ENCODE results near the gene GORASP1.

GORASP1 gene

DNA sequence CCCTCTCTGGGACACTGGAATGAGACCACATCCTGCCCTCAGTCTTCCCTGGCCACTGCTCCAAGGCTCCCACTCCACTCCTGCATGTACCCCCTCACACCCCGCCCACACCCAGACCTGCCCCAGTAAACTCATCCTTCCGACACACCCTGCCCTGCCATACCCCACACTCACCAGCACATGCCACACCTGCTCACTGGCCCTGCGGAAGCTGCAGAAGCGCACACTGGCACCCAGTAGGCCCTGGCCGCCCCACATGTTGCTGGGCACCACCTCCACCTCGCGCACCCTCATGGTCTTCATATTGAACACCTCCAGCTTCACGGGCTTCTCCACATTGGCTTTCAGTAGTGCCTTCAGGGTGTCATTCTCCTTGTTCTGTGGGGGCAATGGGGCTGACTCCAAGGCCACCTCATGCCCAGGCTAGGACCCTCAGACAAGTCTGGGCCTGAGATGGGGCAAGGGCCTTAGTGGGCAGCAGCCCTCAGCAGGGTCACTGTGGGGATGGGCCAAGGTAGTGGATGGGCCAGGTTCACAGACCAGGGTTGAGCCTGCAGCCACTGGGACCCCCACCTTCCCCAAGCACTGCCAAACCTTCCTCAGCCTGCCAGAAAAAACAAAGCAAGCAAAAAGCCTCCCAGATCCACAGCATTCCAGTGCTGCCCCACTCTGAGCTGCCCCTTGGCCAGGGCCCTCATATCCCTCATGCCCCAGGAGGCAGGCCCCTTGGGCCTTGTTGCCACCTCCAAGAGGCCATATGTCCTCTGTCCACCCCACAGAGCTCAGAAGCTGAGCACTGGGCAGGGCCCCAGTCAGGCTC lies 4.7 kb downstream of the GORASP1 start:
- DNase-seq (ENCODE audit: low spot score): no peak

GRCh38 chr3:39101022-39101689 lies 6.3 kb downstream of the GORASP1 start:
- no peak for DNase-seq (ENCODE audit: low spot score)

DNA sequence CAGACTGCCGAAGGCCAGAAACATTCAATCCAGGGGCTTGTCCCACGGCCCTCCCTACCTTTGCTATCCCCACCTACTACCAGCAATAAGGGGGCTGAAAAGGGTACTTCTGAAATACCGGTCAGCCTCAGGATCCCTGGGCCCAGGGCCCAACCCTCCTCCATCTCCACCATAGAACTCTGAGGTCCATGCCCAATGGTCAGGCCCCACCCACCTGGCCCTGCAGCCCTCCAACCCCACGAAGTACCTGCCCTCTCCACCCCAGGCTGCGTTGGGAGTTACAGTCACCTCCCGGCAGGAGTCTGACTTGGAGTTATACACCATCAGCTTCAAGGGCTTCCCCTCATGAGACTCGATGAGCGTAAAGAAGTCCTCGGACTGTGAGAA lies 6.9 kb downstream of the GORASP1 start:
- DNase-seq (ENCODE audit: low spot score): no peak

- DNase-seq (ENCODE audit: low spot score): no peak
Measured at GRCh38 chr3:39099738-39100499, 7.5 kb downstream of the GORASP1 start.

DNA sequence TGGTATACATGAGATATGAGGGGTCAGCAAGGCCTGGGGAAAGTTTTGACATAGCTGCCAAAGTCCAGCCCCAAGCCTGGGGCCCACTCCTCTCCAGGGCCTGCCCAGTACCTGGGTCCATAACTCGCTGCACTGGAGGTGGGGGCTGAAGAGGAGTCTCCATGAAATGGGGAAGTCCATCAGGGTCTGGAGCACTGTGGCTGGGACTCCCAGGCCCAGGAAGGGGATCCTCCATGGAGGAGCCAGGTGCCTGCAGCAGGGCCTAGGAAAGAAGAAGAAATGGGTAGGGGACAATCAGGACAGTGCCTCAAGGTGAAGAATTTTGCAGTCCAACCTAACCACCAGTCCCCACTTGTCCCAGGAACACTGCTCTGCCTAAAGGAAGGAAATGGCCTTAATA lies 8.2 kb downstream of the GORASP1 start:
- no peak for DNase-seq (ENCODE audit: low spot score)

GRCh38 chr3:39098473-39099000 lies 8.9 kb downstream of the GORASP1 start:
- DNase-seq (ENCODE audit: low spot score): no peak

- DNase-seq (ENCODE audit: low spot score): no peak
Measured at GRCh38 chr3:39097716-39098472, 9.5 kb downstream of the GORASP1 start.

GRCh38 chr3:39096775-39097174 lies 10.7 kb downstream of the GORASP1 start:
- peak; percentile 65 for DNase-seq (ENCODE audit: low spot score)

- peak; percentile 26 for DNase-seq (ENCODE audit: low spot score)
Measured at GRCh38 chr3:39095778-39096177, 11.6 kb downstream of the GORASP1 start.

DNA sequence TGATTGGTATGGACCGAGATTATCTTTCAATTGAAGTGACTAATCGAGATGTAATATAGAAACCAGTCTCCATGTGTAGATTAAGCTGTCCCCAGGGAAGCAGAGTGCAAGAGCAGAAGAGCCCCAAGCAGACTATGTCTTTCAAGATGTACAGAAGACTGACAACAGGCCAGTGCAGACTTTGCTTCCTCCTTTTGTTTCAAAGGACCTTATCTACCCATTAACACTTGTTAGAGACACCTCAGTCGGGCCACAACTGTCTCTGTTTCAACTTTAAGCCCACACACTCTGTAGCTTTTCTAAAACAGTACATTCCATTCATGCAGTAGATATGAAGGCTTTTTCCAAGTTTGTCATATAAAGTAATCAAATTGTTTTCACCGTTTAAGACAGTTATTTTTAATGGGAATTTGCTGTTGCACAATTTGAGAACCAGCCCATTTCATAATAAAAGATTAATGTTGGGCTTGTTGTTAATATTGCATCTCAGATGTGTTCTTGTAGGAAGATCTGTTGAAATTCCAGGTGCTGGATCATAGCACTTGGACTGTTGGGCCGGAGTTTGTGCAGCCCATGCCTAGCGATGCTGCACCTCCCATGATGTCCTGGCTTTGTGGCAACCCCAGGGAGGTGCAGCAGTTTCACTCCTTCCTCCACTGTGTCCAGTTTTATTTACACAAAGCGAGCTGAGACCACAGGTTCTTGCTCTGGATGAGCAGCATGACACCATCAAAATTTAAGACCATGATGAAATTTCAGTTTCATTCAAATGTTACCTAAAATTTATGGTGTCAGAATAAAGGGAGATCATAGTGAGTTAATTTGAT lies 12.4 kb downstream of the GORASP1 start:
- no peak for DNase-seq (ENCODE audit: low spot score)

- no peak for DNase-seq (ENCODE audit: low spot score)
Measured at GRCh38 chr3:39090922-39091321, 16.5 kb downstream of the GORASP1 start.

GRCh38 chr3:39088889-39089288 lies 18.5 kb downstream of the GORASP1 start:
- DNase-seq (ENCODE audit: low spot score): no peak

- no peak for DNase-seq (ENCODE audit: low spot score)
Measured at GRCh38 chr3:39088456-39088855, 19.0 kb downstream of the GORASP1 start.

DNA sequence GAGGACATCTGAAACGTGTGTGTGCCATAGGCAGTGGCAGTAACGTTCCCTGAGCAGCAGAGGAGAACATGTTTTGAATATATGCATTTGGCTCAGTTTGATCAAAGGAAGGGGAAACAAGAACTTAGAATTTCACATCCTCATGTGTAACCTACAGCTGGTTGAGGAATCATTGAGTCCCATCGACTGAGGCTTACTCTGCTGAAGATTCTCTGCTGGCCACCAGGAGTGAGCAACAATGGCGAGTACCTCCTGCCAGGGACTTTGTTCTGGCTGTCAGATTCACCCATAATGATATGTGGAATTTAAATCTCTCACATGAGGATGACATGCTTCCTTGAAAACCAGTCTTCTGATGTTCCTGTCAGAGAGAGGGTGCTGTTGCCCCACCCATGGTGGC lies 21.3 kb downstream of the GORASP1 start:
- no peak for DNase-seq (ENCODE audit: low spot score)

GRCh38 chr3:39082666-39083313 lies 24.6 kb downstream of the GORASP1 start:
- no peak for DNase-seq (ENCODE audit: low spot score)

GRCh38 chr3:39080026-39080425 lies 27.4 kb downstream of the GORASP1 start:
- no peak for DNase-seq (ENCODE audit: low spot score)

DNA sequence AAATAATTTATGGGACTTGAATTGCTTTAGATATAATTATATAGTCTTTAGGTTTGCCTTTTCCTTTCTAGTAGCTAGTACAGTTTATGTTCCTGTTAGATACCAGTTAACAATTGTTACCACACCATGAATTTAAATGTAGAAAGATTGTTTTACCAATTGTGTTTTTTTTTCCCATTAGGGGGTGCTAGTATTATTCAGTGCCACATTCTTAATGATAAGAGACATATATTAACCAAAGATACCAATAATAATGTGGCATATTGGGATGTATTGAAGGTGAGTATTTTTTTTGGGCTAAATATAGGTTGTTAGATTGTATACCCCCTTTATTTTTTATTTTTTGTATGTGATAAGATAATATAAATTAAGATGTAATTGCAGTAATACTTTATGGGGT lies 27.9 kb downstream of the GORASP1 start:
- no peak for DNase-seq (ENCODE audit: low spot score)

DNA sequence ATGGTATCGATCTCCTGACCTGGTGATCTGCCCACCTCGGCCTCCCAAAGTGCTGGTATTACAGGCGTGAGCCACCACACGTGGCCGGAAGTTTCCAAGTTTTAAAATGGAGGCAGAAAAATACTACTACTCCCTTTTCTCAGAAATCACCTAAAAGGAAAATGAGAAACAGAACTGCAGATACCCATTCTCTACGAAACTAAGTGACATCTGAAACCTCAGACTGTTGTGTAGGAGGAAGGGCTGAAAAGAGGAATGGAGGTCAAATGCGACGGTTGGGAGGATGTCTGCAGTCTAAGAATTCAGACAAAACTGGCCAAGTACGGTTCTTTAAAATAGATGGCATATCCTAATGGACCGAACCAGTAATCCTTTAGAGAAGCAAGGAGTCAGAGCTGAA lies 31.5 kb downstream of the GORASP1 start:
- DNase-seq (ENCODE audit: low spot score): no peak

GRCh38 chr3:39068556-39068955 lies 38.9 kb downstream of the GORASP1 start:
- DNase-seq (ENCODE audit: low spot score): peak; percentile 24

DNA sequence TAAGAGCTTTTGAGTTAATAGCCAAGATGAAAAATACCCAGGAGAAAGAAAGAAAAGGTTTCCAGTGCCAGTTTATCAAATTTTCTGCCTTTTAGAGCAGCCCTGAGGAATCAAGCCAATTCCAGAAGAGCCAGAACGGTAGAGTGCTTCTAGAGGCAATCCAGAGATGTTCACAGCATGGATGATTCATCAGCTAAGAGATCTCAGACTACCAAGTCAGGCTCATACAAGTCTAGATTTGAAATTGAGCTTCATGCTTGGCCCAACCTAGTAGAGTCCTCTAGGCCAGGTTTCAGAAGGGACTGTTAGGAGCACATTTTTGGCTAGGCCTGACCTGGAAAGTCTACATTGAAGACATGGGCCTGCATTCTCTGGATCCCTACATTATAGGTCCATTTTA lies 40.1 kb downstream of the GORASP1 start:
- no peak for DNase-seq (ENCODE audit: low spot score)

Measured in globus pallidus (tissue), 1 donor.